ENCODE results near the gene CFTR.

CFTR gene

GRCh38 chr7:117544061-117544460 is 64.2 kb downstream of the CFTR start (continued):
- TF ChIP-seq ZNF513 (tag by site-specific recombination; IDR thresholded peaks at IDR 0.05) (no peak), ZNF274 (IDR thresholded peaks at IDR 0.05; ENCODE audit: low read length) (no peak), ZNF274 (tag by site-specific recombination; IDR thresholded peaks at IDR 0.05; ENCODE audit: borderline replicate concordance) (no peak), ZNF211 (tag by site-specific recombination; IDR thresholded peaks at IDR 0.05; ENCODE audit: low read depth) (no peak), ZNF202 (tag by site-specific recombination; IDR thresholded peaks at IDR 0.05; ENCODE audit: borderline replicate concordance) (no peak), ZNF394 (tag by site-specific recombination; IDR thresholded peaks at IDR 0.05; ENCODE audit: borderline replicate concordance) (no peak), ZNF610 (tag by site-specific recombination; IDR thresholded peaks at IDR 0.05; ENCODE audit: borderline replicate concordance) (no peak), SCRT1 (tag by site-specific recombination; IDR thresholded peaks at IDR 0.05; ENCODE audit: borderline replicate concordance) (no peak)

DNA sequence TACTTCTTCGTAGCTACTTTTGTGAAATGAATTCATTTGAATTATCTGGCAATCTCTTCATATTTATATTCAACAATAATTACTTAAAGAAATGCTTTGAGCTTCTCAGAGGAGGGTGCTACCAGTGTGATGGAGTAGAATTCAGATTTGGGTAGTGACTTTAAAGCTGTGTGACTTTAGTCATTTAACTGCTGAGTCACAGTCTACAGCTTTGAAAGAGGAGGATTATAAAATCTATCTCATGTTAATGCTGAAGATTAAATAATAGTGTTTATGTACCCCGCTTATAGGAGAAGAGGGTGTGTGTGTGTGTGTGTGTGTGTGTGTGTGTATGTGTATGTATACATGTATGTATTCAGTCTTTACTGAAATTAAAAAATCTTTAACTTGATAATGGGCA is 68.2 kb downstream of the CFTR start:
- no peaks in the 10 kb centered on the region for H3K4me1 ChIP-seq (ENCODE audit: control insufficient read depth, insufficient read depth, low read length)
- POLR2A ChIA-PET: no interaction called here
- no peaks in the 10 kb centered on the region for H3K36me3 ChIP-seq (ENCODE audit: control insufficient read depth in 2 of 2, insufficient read depth in 1 of 2, low read length in 2 of 2)
- TF ChIP-seq KLF9 (tag by site-specific recombination; IDR thresholded peaks at IDR 0.05; ENCODE audit: low read depth): no peak
- TF ChIP-seq SALL2 (tag by site-specific recombination; IDR thresholded peaks at IDR 0.05; ENCODE audit: borderline replicate concordance): no peak
- TF ChIP-seq FEZF1 (tag by site-specific recombination; IDR thresholded peaks at IDR 0.05): no peak
- no peak for TF ChIP-seq ZNF433 (tag by site-specific recombination; IDR thresholded peaks at IDR 0.05; ENCODE audit: low read depth)
- no peak for TF ChIP-seq YY1 (tag by site-specific recombination; IDR thresholded peaks at IDR 0.05)
- TF ChIP-seq ZNF776 (tag by site-specific recombination; IDR thresholded peaks at IDR 0.05; ENCODE audit: borderline replicate concordance): no peak
- TF ChIP-seq, protein P1, sequence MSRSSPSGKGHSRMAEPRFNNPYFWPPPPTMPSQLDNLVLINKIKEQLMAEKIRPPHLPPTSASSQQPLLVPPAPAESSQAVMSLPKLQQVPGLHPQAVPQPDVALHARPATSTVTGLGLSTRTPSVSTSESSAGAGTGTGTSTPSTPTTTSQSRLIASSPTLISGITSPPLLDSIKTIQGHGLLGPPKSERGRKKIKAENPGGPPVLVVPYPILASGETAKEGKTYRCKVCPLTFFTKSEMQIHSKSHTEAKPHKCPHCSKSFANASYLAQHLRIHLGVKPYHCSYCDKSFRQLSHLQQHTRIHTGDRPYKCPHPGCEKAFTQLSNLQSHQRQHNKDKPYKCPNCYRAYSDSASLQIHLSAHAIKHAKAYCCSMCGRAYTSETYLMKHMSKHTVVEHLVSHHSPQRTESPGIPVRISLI (tag by site-specific recombination; IDR thresholded peaks at IDR 0.05): no peak
- TF ChIP-seq ZNF473 (tag by site-specific recombination; IDR thresholded peaks at IDR 0.05): no peak
- no peak for TF ChIP-seq SP7 (tag by site-specific recombination; IDR thresholded peaks at IDR 0.05)
- TF ChIP-seq ZBTB7A (tag by site-specific recombination; IDR thresholded peaks at IDR 0.05; ENCODE audit: low read depth): no peak
- no peak for TF ChIP-seq ZNF514 (tag by site-specific recombination; IDR thresholded peaks at IDR 0.05)
- TF ChIP-seq ZNF184 (tag by site-specific recombination; IDR thresholded peaks at IDR 0.05): no peak
- TF ChIP-seq ZEB2 (tag by site-specific recombination; IDR thresholded peaks at IDR 0.05): no peak
- TF ChIP-seq ZNF658 (tag by site-specific recombination; IDR thresholded peaks at IDR 0.05): no peak
- TF ChIP-seq ZNF23 (tag by site-specific recombination; IDR thresholded peaks at IDR 0.05; ENCODE audit: borderline replicate concordance): no peak
- CTCF ChIA-PET: no interaction called here
- H3K27ac ChIP-seq (ENCODE audit: extremely low read depth, low read depth, low read length): no peak overlapping the region
- H3K9me3 ChIP-seq (ENCODE audit: control insufficient read depth, insufficient read depth, low read depth, low read length): no peaks in the 10 kb centered on the region
- H3K4me3 ChIP-seq (ENCODE audit: low read depth, low read length): no peak overlapping the region

GRCh38 chr7:117550625-117551024 is 70.8 kb downstream of the CFTR start:
- no peaks in the 10 kb centered on the region for H3K36me3 ChIP-seq (ENCODE audit: control insufficient read depth in 2 of 2, insufficient read depth in 1 of 2, low read length in 2 of 2)
- no peak for TF ChIP-seq TCF7L2 (IDR thresholded peaks at IDR 0.05; ENCODE audit: borderline replicate concordance, low read depth, low read length)
- no peaks in the 10 kb centered on the region for H3K9me3 ChIP-seq (ENCODE audit: control insufficient read depth, insufficient read depth, low read depth, low read length)
- no peak overlapping the region for H3K4me3 ChIP-seq (ENCODE audit: low read depth, low read length)
- CTCF ChIA-PET: interaction anchor here (0.7 kb wide), 1 partner anchor 254 kb away, joined by 5 read pairs; no protein-coding TSS in a partner anchor
- POLR2A ChIA-PET: no interaction called here
- H3K27ac ChIP-seq (ENCODE audit: extremely low read depth, low read depth, low read length): no peak overlapping the region
- H3K4me1 ChIP-seq (ENCODE audit: control insufficient read depth, insufficient read depth, low read length): no peaks in the 10 kb centered on the region
